GM19240 (cell line): ENCODE data around the gene SMAD6.
"Not testable (repeated sequence)": the region's sequence is repeated elsewhere in the genome, so short reads cannot be mapped to it uniquely, and the experiment has no call there.

Source experiments
- DNase-seq: peaks from one replicate; pipeline ENCODE4 v3.0.0; 2011; ENCODE audit warnings: low spot score; ENCODE audit not compliant: insufficient read length

Gene SMAD6

GRCh38 chr15:66821307-66821706, 119.3 kb downstream of the SMAD6 start:
- DNase-seq = no peak

GRCh38 chr15:66822114-66822513, 120.1 kb downstream of the SMAD6 start:
- DNase-seq = no peak

GRCh38 chr15:66822576-66822975, 120.5 kb downstream of the SMAD6 start:
- DNase-seq = no peak

- no peak for DNase-seq
Measured at GRCh38 chr15:66823601-66824000, 121.6 kb downstream of the SMAD6 start.

GRCh38 chr15:66824424-66824823, 122.4 kb downstream of the SMAD6 start:
- no peak for DNase-seq

- no peak for DNase-seq
Measured at GRCh38 chr15:66825139-66825538, 123.1 kb downstream of the SMAD6 start.

GRCh38 chr15:66825731-66826130, 123.7 kb downstream of the SMAD6 start:
- DNase-seq = no peak

GRCh38 chr15:66826507-66826906, 124.5 kb downstream of the SMAD6 start:
- no peak for DNase-seq

GRCh38 chr15:66827039-66827697, 125.1 kb downstream of the SMAD6 start:
- no peak for DNase-seq

GRCh38 chr15:66827698-66828055, 125.6 kb downstream of the SMAD6 start:
- DNase-seq = no peak

GRCh38 chr15:66828817-66829541, 126.9 kb downstream of the SMAD6 start:
- DNase-seq = not testable (repeated sequence)

- no peak for DNase-seq
Measured at GRCh38 chr15:66829551-66830121, 127.6 kb downstream of the SMAD6 start.

- DNase-seq = no peak
Measured at GRCh38 chr15:66830358-66830757, 128.3 kb downstream of the SMAD6 start.

GRCh38 chr15:66830823-66831222, 128.8 kb downstream of the SMAD6 start:
- no peak for DNase-seq

- DNase-seq = no peak
Measured at GRCh38 chr15:66831289-66831688, 129.3 kb downstream of the SMAD6 start.

GRCh38 chr15:66831801-66832390, 129.9 kb downstream of the SMAD6 start:
- DNase-seq = no peak
